Right forelimb (tissue), 1 donor: ENCODE measurements around the gene TNS1.

ENCODE experiments used
- DNase-seq: peaks from one replicate; pipeline ENCODE4 v3.0.0-alpha.2; 2018

TNS1 gene

GRCh38 chr2:217859926-217860325 lies 142.9 kb downstream of the TNS1 start:
- DNase-seq = no peak

GRCh38 chr2:217858519-217859491 lies 144.0 kb downstream of the TNS1 start:
- DNase-seq = peak; percentile 92

- no peak for DNase-seq
Measured at GRCh38 chr2:217857624-217858506, 144.9 kb downstream of the TNS1 start.

GRCh38 chr2:217856871-217857270 lies 145.9 kb downstream of the TNS1 start:
- no peak for DNase-seq

- DNase-seq = no peak
Measured at GRCh38 chr2:217856159-217856558, 146.6 kb downstream of the TNS1 start.

- DNase-seq = no peak
Measured at GRCh38 chr2:217854684-217855420, 147.9 kb downstream of the TNS1 start.

GRCh38 chr2:217853961-217854360 lies 148.8 kb downstream of the TNS1 start:
- DNase-seq = no peak

GRCh38 chr2:217853301-217853881 lies 149.4 kb downstream of the TNS1 start:
- no peak for DNase-seq

- no peak for DNase-seq
Measured at GRCh38 chr2:217852555-217853211, 150.1 kb downstream of the TNS1 start.

GRCh38 chr2:217851191-217852020 lies 151.4 kb downstream of the TNS1 start:
- no peak for DNase-seq

- DNase-seq = no peak
Measured at GRCh38 chr2:217849154-217849975, 153.4 kb downstream of the TNS1 start.

- no peak for DNase-seq
Measured at GRCh38 chr2:217848351-217848957, 154.3 kb downstream of the TNS1 start.

GRCh38 chr2:217847552-217848350 lies 155.0 kb downstream of the TNS1 start:
- DNase-seq = no peak

- DNase-seq = no peak
Measured at GRCh38 chr2:217847115-217847514, 155.7 kb downstream of the TNS1 start.

GRCh38 chr2:217846321-217846743 lies 156.5 kb downstream of the TNS1 start:
- DNase-seq = no peak

- DNase-seq = no peak
Measured at GRCh38 chr2:217845301-217845700, 157.5 kb downstream of the TNS1 start.

- DNase-seq = no peak
Measured at GRCh38 chr2:217844696-217845095, 158.1 kb downstream of the TNS1 start.

- no peak for DNase-seq
Measured at GRCh38 chr2:217843324-217843723, 159.5 kb downstream of the TNS1 start.

- DNase-seq = no peak
Measured at GRCh38 chr2:217842017-217842416, 160.8 kb downstream of the TNS1 start.
